Prostate gland (tissue), 2 donors: ENCODE measurements around the gene SBK1.

Experiments used
- CTCF ChIP-seq, 4 experiments: fragments of 200-600 bp in 2 of 4; fragments of 450-650 bp in 2 of 4; sonication (generic) in 2 of 4; IDR thresholded peaks; 1 replicate in 3 of 4; 2 replicates in 1 of 4; pipeline ENCODE4 v1.5.1; 2016 to 2019; ENCODE audit warnings: antibody characterized with exemption in 4 of 4, mild to moderate bottlenecking in 2 of 4, moderate library complexity in 2 of 4
- POLR2A ChIP-seq: fragments of 450-650 bp; IDR thresholded peaks from one replicate; pipeline ENCODE4 v1.6.1; 2016; ENCODE audit warnings: antibody characterized with exemption, mild to moderate bottlenecking
- POLR2AphosphoS5 ChIP-seq: sonication (generic); formaldehyde crosslinking; IDR thresholded peaks from one replicate; pipeline ENCODE4 v1.6.1; 2017; ENCODE audit warnings: antibody characterized with exemption

- TF ChIP-seq POLR2A: no peak
- no peak for TF ChIP-seq CTCF (IDR thresholded peaks at IDR 0.05)
- TF ChIP-seq POLR2AphosphoS5: no peak
Observed at GRCh38 chr16:28279006-28279405, 13.3 kb upstream of the SBK1 start.
